Measurements from ENCODE around the gene NCS1. TPM values are rescaled to one million over a fixed set of nuclear protein-coding genes. Genes with fewer than 3 reads are reported as not detected.

NCS1 gene
- total and polyA plus RNA-seq, 9 of the 15 experiments (the other 6 are each of a cell fraction or from before 2014, with no cell fraction given), result 0.28 to 27.0 (median 9.6) TPM

GRCh38 chr9:130234340-130235260, 62.4 kb downstream of the NCS1 start:
- peaks cover 9 to 28% of the 10 kb centered on the region in 2 experiments; a peak in 4 of 5 replicates for H3K4me1 ChIP-seq (replicated peaks in 1 of 2; ENCODE audit: control insufficient read depth in 2 of 2, insufficient read depth in 2 of 2, low read length in 2 of 2)
- intact Hi-C loops (cut with micrococcal nuclease), result no loop called here
- H2AFZ ChIP-seq (ENCODE audit: low read depth, low read length), result no peak overlapping the region
- no peak for ATAC-seq
- no peak overlapping the region for H3K4me2 ChIP-seq (ENCODE audit: insufficient read depth, low read length)
- in situ Hi-C loops (cut with MboI), result loop anchor here (5.0 kb wide), 1 partner anchor 122 kb away; no protein-coding TSS in a partner anchor
- 74% methylated on average over 23 of the region's 26 CpGs for WGBS (ENCODE audit: insufficient coverage, low coverage, missing lambda C conversion rate)
- POLR2A ChIA-PET, result no interaction called here
- H3K27ac ChIP-seq (ENCODE audit: extremely low read depth, low read depth, low read length), result no peak overlapping the region
- H3K9me3 ChIP-seq (replicated peaks; ENCODE audit: control insufficient read depth, insufficient read depth, low read depth, low read length), result no peaks in the 10 kb centered on the region
- TF ChIP-seq ARID1B (IDR thresholded peaks at IDR 0.05) (no peak), MEF2D (tag; conservative IDR thresholded peaks at IDR 0.05; ENCODE audit: low read depth) (no peak), ZFX (CRISPR knock-in tag; IDR thresholded peaks at IDR 0.05) (0 out of 2 replicates have a peak, but pooled peaks have one; percentile 9), KLF13 (tag; IDR thresholded peaks at IDR 0.05; ENCODE audit: borderline replicate concordance, low read depth) (no peak)
- H3K79me2 ChIP-seq (ENCODE audit: control insufficient read depth, insufficient read depth, low read length), result no peaks in the 10 kb centered on the region
- BruUV-seq (replicated peaks), result no TSS peak
- peak overlapping the region in 1 of 2 experiments; percentile 35; a peak in 2 of 4 replicates for H3K9ac ChIP-seq (ENCODE audit: insufficient read depth in 1 of 2, low read depth in 2 of 2, low read length in 2 of 2)
- FAIRE-seq, result no peak
- DNase-seq (ENCODE audit: extremely low read depth in 1 of 4, low spot score in 3 of 4), result no peak
- no peak overlapping the region for H3K4me3 ChIP-seq
- CTCF ChIA-PET (ENCODE audit: low intra/inter-chr PET ratio), result interaction anchor here (1.3 to 2.8 kb wide), 2 partner anchors 127 to 128 kb away, joined by 3 to 29 read pairs; no protein-coding TSS in a partner anchor
- no peaks in the 10 kb centered on the region for H3K27me3 ChIP-seq (ENCODE audit: control insufficient read depth in 2 of 2, insufficient read depth in 2 of 2, low read length in 2 of 2)
- H3K9me1 ChIP-seq (ENCODE audit: control insufficient read depth, insufficient read depth, low read length), result no peaks in the 10 kb centered on the region
- 0 out of 2 replicates have a peak, but pooled peaks cover 4% of the 10 kb centered on the region for H4K20me1 ChIP-seq (replicated peaks; ENCODE audit: control insufficient read depth, insufficient read depth, low read length)
- peaks cover 21% of the 10 kb centered on the region; the same call in 2 of the 3 replicates for H3K36me3 ChIP-seq (ENCODE audit: control insufficient read depth, insufficient read depth, low read length)

All from K562 (cell line).